ENCODE results near the gene COX5A.
"Not testable (repeated sequence)": the region's sequence is repeated elsewhere in the genome, so short reads cannot be mapped to it uniquely, and the experiment has no call there.

Gene COX5A

GRCh38 chr15:74901612-74902063, 36.2 kb downstream of the COX5A start:
- peak; percentile 37 for DNase-seq (ENCODE audit: low read depth)

- DNase-seq (ENCODE audit: low read depth), result no peak
Observed at GRCh38 chr15:74897300-74897701, 40.6 kb downstream of the COX5A start.

GRCh38 chr15:74896316-74896715, 41.6 kb downstream of the COX5A start:
- DNase-seq (ENCODE audit: low read depth), result no peak

- DNase-seq (ENCODE audit: low read depth), result no peak
Observed at GRCh38 chr15:74895830-74896229, 42.0 kb downstream of the COX5A start.

GRCh38 chr15:74894383-74894782, 43.5 kb downstream of the COX5A start:
- not testable (repeated sequence) for DNase-seq (ENCODE audit: low read depth)

GRCh38 chr15:74893627-74894026, 44.2 kb downstream of the COX5A start:
- DNase-seq (ENCODE audit: low read depth), result no peak

GRCh38 chr15:74892931-74893330, 44.9 kb downstream of the COX5A start:
- no peak for DNase-seq (ENCODE audit: low read depth)

- no peak for DNase-seq (ENCODE audit: low read depth)
Observed at GRCh38 chr15:74892313-74892712, 45.6 kb downstream of the COX5A start.

- DNase-seq (ENCODE audit: low read depth), result no peak
Observed at GRCh38 chr15:74891469-74891868, 46.4 kb downstream of the COX5A start.

GRCh38 chr15:74890665-74890960, 47.3 kb downstream of the COX5A start:
- DNase-seq (ENCODE audit: low read depth), result no peak

- peak; percentile 72 for DNase-seq (ENCODE audit: low read depth)
Observed at GRCh38 chr15:74889883-74890664, 47.8 kb downstream of the COX5A start, which contains the start of gene MPI. Gene MPI (plus strand): TSS chr15:74890042. CDS start chr15:74890074, 32 bp downstream.

- no peak for DNase-seq (ENCODE audit: low read depth)
Observed at GRCh38 chr15:74889390-74889882, 48.4 kb downstream of the COX5A start.

GRCh38 chr15:74888716-74889115, 49.2 kb downstream of the COX5A start:
- DNase-seq (ENCODE audit: low read depth), result no peak

GRCh38 chr15:74887537-74888193, 50.2 kb downstream of the COX5A start:
- not testable (repeated sequence) for DNase-seq (ENCODE audit: low read depth)

- no peak for DNase-seq (ENCODE audit: low read depth)
Observed at GRCh38 chr15:74885461-74885860, 52.4 kb downstream of the COX5A start.

- no peak for DNase-seq (ENCODE audit: low read depth)
Observed at GRCh38 chr15:74884428-74885223, 53.2 kb downstream of the COX5A start.

GRCh38 chr15:74882528-74882927, 55.3 kb downstream of the COX5A start:
- DNase-seq (ENCODE audit: low read depth), result no peak

GRCh38 chr15:74878273-74878672, 59.6 kb downstream of the COX5A start:
- DNase-seq (ENCODE audit: low read depth), result no peak

- DNase-seq (ENCODE audit: low read depth), result no peak
Observed at GRCh38 chr15:74873756-74874424, 64.0 kb downstream of the COX5A start.

- DNase-seq (ENCODE audit: low read depth), result peak; percentile 81
Observed at GRCh38 chr15:74873036-74873755, 64.7 kb downstream of the COX5A start, which contains the start of gene SCAMP2. Gene SCAMP2 (minus strand): TSS chr15:74873365. CDS start chr15:74873255, 110 bp downstream.

- no peak for DNase-seq (ENCODE audit: low read depth)
Observed at GRCh38 chr15:74872702-74873035, 65.2 kb downstream of the COX5A start.
